Measurements from ENCODE around the gene BCAT1.

GRCh38 chr12:24821691-24822090 lies 127.2 kb downstream of the BCAT1 start:
- TF ChIP-seq CTCF (IDR thresholded peaks at IDR 0.05), result no peak
- TF ChIP-seq, protein P1, sequence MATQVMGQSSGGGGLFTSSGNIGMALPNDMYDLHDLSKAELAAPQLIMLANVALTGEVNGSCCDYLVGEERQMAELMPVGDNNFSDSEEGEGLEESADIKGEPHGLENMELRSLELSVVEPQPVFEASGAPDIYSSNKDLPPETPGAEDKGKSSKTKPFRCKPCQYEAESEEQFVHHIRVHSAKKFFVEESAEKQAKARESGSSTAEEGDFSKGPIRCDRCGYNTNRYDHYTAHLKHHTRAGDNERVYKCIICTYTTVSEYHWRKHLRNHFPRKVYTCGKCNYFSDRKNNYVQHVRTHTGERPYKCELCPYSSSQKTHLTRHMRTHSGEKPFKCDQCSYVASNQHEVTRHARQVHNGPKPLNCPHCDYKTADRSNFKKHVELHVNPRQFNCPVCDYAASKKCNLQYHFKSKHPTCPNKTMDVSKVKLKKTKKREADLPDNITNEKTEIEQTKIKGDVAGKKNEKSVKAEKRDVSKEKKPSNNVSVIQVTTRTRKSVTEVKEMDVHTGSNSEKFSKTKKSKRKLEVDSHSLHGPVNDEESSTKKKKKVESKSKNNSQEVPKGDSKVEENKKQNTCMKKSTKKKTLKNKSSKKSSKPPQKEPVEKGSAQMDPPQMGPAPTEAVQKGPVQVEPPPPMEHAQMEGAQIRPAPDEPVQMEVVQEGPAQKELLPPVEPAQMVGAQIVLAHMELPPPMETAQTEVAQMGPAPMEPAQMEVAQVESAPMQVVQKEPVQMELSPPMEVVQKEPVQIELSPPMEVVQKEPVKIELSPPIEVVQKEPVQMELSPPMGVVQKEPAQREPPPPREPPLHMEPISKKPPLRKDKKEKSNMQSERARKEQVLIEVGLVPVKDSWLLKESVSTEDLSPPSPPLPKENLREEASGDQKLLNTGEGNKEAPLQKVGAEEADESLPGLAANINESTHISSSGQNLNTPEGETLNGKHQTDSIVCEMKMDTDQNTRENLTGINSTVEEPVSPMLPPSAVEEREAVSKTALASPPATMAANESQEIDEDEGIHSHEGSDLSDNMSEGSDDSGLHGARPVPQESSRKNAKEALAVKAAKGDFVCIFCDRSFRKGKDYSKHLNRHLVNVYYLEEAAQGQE (IDR thresholded peaks at IDR 0.05; ENCODE audit: insufficient read depth in 1 of 2, low read depth in 2 of 2, low read length in 1 of 2), result no peak
